ENCODE data around the gene KLK8.

Gene KLK8

DNA sequence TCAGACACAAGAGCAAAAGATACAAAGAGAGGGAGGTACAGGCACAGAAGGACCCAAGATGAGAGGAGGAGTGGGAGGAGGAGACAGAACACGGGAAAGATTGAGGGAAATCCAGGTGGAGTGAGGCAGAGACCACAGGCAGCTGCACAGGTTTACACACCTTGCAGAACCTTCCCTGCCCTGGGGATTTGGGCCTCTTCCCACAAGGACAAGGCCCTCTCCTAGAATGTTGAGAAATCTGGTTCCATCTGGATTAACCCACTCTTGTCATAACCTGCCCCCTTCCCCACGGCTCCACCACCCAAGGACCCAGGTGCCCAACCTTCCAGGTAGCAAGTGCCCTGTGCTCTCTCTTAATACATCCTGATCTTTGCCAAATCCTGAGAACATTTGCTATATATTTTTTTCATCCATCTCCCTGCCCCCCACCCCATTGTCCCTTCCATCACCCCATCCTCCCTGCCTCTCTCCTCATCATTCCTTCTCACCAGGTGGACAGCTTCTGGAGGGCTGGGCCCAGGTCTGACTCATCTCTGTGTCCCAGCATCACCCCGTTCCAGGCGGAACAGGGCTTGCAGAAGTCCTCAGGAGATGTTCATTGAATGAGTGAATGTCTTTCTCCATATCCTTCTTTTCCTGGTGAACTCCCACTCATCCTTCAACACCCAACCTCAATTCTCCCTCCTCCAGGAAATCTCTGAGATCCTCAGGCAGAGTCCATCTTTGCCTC is 8.8 kb upstream of the KLK8 start:
- Mint-ChIP-seq H3K27me3 (peaks cover 27% of the 10 kb centered on the region), H3K4me1 (peaks cover 4% of the 10 kb centered on the region), H3K4me3 (no peak overlapping the region), H3K9me3 (no peaks in the 10 kb centered on the region), H3K27ac (no peak overlapping the region), H3K36me3 (no peaks in the 10 kb centered on the region)
- DNase-seq (ENCODE audit: low spot score in 2 of 2) (no peak), ATAC-seq (ENCODE audit: low read depth) (no peak)

DNA sequence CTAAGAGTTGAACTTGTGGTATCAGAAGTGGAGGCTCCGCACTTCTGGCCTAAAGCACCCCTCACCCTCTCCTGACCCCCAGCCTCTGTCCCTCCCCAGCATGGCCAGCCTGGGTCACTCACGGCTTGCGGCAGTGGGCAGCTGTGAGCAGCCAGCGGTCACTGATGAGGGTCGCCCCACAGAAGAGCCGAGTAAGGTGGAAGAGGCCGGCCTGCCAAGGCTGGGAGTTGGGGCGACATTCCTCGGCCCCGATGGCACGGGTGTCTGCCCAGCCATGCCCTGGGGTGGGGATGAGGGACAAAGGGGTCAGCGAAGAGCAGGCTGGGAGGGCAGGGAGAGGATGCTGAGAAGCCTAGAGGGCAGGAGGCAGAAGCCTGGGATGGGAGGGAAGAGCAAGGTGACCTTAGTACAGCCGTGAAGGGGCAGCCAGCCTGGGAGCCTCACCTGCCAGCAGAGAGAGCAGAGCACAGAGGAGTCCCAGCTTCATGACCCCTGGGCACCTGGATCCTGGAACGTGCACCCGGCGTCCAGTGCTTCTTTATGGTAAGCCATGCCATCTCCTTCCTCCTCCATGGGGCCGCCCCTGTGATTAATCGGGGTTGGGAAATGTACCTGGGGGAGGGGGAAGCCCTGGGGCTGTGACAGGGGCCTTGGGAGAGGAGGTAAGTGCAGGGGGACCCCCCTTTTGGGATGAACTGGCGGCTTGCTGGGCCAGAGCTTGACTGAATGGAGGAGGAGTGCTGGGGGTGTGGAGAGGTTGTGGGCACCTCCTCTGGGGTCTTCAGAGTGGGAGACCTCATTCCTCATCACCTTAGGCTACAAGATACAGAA is 7.9 kb upstream of the KLK8 start:
- no peak for ATAC-seq (ENCODE audit: low read depth)
- H3K27ac Mint-ChIP-seq, result no peak overlapping the region
- peaks cover 20% of the 10 kb centered on the region for H3K27me3 Mint-ChIP-seq
- peaks cover 4% of the 10 kb centered on the region for H3K4me1 Mint-ChIP-seq
- H3K36me3 Mint-ChIP-seq, result no peaks in the 10 kb centered on the region
- H3K9me3 Mint-ChIP-seq, result no peaks in the 10 kb centered on the region
- DNase-seq (ENCODE audit: low spot score in 2 of 2), result no peak
- H3K4me3 Mint-ChIP-seq, result no peak overlapping the region

DNA sequence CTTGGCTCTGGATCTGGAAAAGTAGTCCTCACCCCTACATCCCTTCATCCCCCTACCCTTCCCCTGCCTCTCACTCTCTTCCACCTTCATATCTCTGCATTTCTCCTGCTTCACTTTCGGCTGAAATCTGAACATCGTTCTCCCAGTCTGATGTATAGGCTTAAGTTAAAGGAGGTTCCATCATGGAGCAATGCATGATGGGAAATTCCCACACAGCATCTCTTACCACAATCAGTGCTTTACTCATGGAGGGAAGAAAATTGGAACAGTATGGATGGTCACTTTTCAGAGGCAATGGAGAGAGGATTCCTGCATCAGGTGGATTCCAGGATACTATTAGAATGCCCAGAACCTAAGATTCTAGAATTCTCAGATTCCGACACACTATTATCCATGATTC is 6.1 kb upstream of the KLK8 start:
- Mint-ChIP-seq H3K27me3 (peaks cover 15% of the 10 kb centered on the region), H3K9me3 (peaks cover 2% of the 10 kb centered on the region), H3K36me3 (no peaks in the 10 kb centered on the region), H3K27ac (no peak overlapping the region), H3K4me1 (no peaks in the 10 kb centered on the region), H3K4me3 (no peak overlapping the region)
- ATAC-seq (ENCODE audit: low read depth), result no peak
- no peak for DNase-seq (ENCODE audit: low spot score in 2 of 2)

DNA sequence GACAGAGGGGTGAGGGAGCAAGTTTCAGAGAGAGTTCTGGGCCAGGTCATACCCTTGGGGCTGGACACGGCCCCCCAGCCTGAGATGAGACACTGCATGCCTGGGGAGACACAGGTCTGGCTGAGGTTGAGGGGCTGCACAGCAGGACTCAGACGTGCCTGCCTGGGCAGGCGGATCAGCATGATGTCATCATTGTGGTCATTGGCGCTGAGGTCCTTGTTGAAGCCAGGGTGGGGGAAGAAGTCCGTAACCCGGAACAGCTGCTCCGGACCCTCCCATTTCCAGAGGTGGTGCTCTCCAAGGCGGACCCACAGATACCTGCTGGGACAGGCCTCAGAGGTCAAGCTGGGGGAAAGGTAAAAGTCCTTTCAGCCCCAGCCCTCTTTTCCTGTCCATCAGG is 5.0 kb upstream of the KLK8 start:
- Mint-ChIP-seq H3K27me3 (peaks cover 17% of the 10 kb centered on the region), H3K36me3 (no peaks in the 10 kb centered on the region), H3K9me3 (peaks cover 2% of the 10 kb centered on the region), H3K27ac (no peak overlapping the region), H3K4me3 (no peak overlapping the region), H3K4me1 (no peaks in the 10 kb centered on the region)
- DNase-seq (ENCODE audit: low spot score in 2 of 2) (no peak), ATAC-seq (ENCODE audit: low read depth) (no peak)

DNA sequence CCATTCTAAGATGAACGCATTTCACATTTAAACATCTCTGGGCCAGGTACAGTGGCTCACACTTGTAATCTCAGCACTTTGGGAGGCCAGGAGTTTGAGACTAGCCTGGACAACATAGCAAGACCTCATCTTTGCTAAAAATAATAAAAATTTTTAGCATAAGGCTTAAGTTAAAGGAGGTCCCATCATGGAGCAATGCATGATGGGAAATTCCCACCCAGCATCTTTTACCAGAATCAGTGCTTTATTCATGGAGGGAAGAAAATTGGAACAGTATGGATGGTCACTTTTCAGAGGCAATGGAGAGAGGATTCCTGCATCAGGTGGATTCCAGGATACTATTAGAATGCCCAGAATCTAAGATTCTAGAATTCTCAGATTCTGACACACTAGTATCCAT is 3.8 kb upstream of the KLK8 start:
- H3K27me3 Mint-ChIP-seq, result peaks cover 15% of the 10 kb centered on the region
- H3K27ac Mint-ChIP-seq, result no peak overlapping the region

DNA sequence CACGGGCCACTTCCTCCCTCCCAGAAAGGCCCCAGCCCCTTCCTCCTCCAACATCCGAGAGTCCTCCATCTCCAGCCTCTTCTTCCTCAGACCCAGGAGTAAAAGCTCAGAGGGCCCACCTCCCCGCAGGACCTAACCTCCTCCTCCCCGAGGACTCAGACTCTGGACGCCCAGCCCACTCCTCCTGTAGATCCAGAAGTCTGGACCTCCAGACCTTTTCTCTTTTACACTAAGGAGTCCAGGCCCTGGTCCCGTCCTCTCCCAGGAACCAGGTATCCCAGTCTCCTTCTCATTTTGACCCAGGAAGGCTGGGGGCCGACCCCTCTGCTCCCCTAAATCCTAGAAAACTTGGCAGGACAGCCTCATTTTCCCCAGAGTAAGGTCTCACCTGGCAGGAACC is 1.9 kb upstream of the KLK8 start:
- peaks cover 11% of the 10 kb centered on the region for H3K27me3 Mint-ChIP-seq
- H3K4me3 Mint-ChIP-seq, result no peak overlapping the region
- DNase-seq (ENCODE audit: low spot score in 2 of 2), result no peak
- ATAC-seq (ENCODE audit: low read depth), result no peak
- no peaks in the 10 kb centered on the region for H3K4me1 Mint-ChIP-seq
- H3K9me3 Mint-ChIP-seq, result peaks cover 2% of the 10 kb centered on the region
- H3K27ac Mint-ChIP-seq, result no peak overlapping the region
- H3K36me3 Mint-ChIP-seq, result no peaks in the 10 kb centered on the region

More for the DNA sequence above, 3.8 kb upstream of the KLK8 start:
- DNase-seq (ENCODE audit: low spot score in 2 of 2) (no peak), ATAC-seq (ENCODE audit: low read depth) (no peak)
- Mint-ChIP-seq H3K36me3 (no peaks in the 10 kb centered on the region), H3K9me3 (peaks cover 2% of the 10 kb centered on the region), H3K4me1 (no peaks in the 10 kb centered on the region), H3K4me3 (no peak overlapping the region)

DNA sequence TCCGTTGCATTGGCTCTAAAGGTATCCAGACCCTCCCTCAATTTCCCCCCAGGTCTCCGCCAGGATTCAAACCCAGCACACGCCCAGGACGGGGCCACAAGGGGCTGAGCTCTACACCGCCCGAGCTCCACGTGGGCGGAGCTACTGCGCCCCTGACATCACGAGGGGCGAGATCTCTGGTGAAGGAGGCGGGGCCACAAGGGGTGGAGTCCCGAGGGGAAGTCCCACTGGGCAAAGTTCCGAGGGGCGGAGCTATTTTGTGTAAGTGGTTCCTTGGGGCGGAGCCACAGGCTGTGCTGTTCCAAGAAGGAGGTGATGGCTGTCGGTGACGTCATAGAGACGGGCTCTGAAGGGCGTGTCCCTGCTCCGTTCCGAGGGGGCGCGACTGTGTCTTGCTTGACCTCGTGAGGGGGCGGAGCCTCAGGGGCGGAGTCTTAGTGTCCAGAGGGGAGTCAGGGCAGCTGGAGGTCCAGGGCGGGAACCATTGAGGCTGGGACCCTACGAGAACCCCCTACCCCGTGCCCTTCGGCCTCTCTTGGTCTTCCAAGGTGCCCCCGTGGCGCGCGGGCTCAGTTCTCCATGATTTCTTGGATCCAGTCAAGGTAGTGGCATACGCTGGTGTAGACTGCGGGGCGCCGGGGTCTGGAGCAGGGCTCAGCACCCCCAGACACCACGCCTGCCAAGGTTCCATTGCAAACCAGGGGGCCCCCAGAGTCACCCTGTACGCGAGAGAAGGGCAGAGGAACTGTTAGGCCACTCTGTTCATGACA is 1.3 kb upstream of the KLK8 start:
- ATAC-seq (ENCODE audit: low read depth) (no peak), DNase-seq (ENCODE audit: low spot score in 2 of 2) (no peak)
- Mint-ChIP-seq H3K9me3 (peaks cover 2% of the 10 kb centered on the region), H3K27me3 (peaks cover 14% of the 10 kb centered on the region), H3K4me3 (no peak overlapping the region), H3K4me1 (no peaks in the 10 kb centered on the region), H3K36me3 (no peaks in the 10 kb centered on the region), H3K27ac (no peak overlapping the region)

DNA sequence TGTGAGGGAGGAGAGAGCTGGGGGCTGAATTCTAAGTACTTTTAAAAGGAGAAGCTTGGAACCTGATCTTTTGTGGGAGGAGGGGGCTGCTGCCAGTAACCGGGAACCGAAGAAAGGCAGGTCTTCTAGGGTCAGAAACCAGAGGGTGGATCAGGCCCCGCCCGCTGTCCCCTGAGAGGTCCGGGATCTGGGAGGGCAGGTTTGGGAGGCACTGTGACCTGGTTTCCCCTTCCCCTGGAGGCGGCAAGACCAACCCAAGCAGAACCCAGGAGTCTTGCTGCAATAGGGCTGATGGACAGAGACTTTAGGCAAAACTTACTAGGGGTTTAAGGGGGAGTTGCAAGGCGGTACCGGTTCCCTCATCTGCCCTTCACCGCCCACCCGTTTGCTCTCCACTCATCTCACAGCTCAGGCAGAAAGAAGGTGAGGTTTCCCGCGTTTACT is 707 bp upstream of the KLK8 start:
- Mint-ChIP-seq H3K4me1 (no peaks in the 10 kb centered on the region), H3K9me3 (peaks cover 2% of the 10 kb centered on the region), H3K27me3 (peaks cover 11% of the 10 kb centered on the region), H3K4me3 (no peak overlapping the region), H3K27ac (no peak overlapping the region), H3K36me3 (no peaks in the 10 kb centered on the region)
- DNase-seq (ENCODE audit: low spot score in 2 of 2) (no peak), ATAC-seq (ENCODE audit: low read depth) (no peak)

DNA sequence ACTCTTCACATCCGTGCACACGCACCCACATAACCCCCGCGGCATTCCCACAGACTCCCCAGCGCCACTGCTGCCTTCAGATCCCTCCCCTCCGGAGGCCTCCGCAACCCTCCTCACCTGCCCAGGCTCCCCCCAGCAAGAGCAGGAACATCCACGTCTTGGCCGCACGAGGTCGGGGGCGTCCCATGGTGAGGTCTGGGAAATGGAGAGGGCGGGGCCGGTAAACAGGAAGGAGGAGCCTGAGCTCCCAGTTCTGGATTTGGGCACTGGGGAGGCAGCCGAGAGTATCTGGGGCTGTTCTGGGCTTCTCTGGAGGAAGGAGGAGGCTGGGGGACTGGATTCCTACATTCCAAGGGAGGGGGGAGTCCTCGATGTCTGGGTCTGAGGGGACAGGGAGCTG is 423 bp downstream of the KLK8 start:
- H3K4me1 Mint-ChIP-seq, result no peaks in the 10 kb centered on the region
- H3K27ac Mint-ChIP-seq, result no peak overlapping the region
- H3K9me3 Mint-ChIP-seq, result peaks cover 2% of the 10 kb centered on the region
- no peaks in the 10 kb centered on the region for H3K36me3 Mint-ChIP-seq
- H3K27me3 Mint-ChIP-seq, result peaks cover 11% of the 10 kb centered on the region
- no peak for ATAC-seq (ENCODE audit: low read depth)
- no peak for DNase-seq (ENCODE audit: low spot score in 2 of 2)
- H3K4me3 Mint-ChIP-seq, result no peak overlapping the region

DNA sequence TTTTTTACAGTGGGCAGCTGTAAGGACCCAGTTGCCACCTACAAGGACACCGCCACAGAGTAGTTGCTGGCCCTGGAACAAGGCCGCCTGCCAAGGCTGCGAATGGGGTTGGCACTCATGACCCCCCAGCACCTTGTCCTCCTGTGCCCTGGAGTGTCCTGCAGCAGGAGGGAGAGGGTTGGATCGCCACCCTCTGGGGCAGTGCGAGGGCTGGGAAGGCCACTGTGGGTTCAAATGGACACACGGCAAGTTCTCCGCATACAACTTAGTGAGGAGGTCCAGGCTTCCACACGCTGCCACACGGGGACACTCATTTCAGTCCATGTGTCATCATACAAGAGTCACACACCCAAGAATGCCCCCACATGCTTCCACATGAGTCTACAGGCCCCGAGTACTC is 978 bp downstream of the KLK8 start:
- H3K9me3 Mint-ChIP-seq, result peaks cover 2% of the 10 kb centered on the region
- H3K27ac Mint-ChIP-seq, result no peak overlapping the region
- DNase-seq (ENCODE audit: low spot score in 2 of 2), result no peak
- peaks cover 11% of the 10 kb centered on the region for H3K27me3 Mint-ChIP-seq
- no peaks in the 10 kb centered on the region for H3K4me1 Mint-ChIP-seq
- no peak for ATAC-seq (ENCODE audit: low read depth)
- no peak overlapping the region for H3K4me3 Mint-ChIP-seq
- H3K36me3 Mint-ChIP-seq, result no peaks in the 10 kb centered on the region

DNA sequence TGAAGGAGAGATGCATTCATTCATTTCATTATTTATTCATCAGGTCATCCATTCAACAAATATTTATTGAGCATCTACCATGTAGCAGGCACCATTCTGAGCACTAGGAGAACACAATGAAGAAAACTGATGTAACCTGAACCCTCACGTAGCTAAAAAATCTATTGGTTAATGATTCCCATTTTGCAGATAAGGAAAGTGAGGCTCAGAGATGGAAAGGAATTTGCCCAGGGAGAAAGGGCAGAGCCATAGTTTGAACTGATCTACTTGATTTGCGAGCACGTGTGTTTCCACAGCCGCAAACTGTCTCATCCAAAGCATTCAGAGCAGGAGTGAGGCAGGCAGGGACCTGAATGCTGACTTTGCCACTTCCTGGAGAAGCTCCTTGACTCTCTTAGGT is 2.7 kb downstream of the KLK8 start:
- no peaks in the 10 kb centered on the region for H3K36me3 Mint-ChIP-seq
- no peak for DNase-seq (ENCODE audit: low spot score in 2 of 2)
- no peak overlapping the region for H3K4me3 Mint-ChIP-seq
- no peak overlapping the region for H3K27ac Mint-ChIP-seq
- peaks cover 8% of the 10 kb centered on the region for H3K27me3 Mint-ChIP-seq
- no peak for ATAC-seq (ENCODE audit: low read depth)
- no peaks in the 10 kb centered on the region for H3K4me1 Mint-ChIP-seq
- peaks cover 2% of the 10 kb centered on the region for H3K9me3 Mint-ChIP-seq

DNA sequence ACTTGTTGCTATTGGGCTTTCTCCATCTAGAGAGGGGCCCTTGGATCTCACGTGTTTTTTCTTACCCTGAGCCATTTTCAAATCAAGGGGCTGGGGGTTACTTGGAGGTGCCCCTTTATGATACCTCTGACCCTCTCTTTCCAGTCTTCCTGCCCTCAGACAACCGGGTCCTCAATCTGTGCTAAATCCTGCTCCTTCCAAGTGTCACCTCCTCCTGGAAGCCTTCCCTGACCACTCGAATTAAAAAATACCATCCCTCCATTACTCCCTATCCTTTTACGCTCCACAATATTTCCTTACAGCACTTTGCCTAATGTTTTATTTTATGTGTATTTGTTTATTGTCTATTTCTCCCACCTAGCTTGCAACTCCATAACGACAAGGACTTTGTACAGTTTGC is 3.3 kb downstream of the KLK8 start:
- no peak overlapping the region for H3K27ac Mint-ChIP-seq
- no peak overlapping the region for H3K4me3 Mint-ChIP-seq
- ATAC-seq (ENCODE audit: low read depth) (no peak), DNase-seq (ENCODE audit: low spot score in 2 of 2) (no peak)
- H3K9me3 Mint-ChIP-seq, result peaks cover 2% of the 10 kb centered on the region
- H3K4me1 Mint-ChIP-seq, result no peaks in the 10 kb centered on the region
- H3K27me3 Mint-ChIP-seq, result peaks cover 7% of the 10 kb centered on the region
- H3K36me3 Mint-ChIP-seq, result no peaks in the 10 kb centered on the region

DNA sequence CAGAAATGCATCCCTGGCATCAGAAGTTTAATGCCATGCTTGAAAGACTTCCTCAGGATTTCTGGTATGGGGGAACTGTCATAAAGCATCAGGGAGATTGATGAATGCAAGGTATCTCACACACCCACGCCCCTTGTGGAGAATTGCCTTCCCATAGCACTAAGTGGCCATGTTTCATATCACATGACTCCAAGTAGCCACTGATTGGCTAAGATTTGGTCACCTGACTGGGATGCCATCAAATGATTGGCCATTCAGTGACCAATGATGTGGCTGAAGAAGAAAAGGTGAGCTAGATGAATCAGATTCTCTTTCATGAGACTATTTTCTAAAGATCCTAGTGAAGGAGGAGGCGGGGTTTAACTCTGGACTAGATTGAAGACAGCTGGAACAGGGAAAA is 7.3 kb downstream of the KLK8 start:
- Mint-ChIP-seq H3K9me3 (peaks cover 7% of the 10 kb centered on the region), H3K4me1 (no peaks in the 10 kb centered on the region), H3K4me3 (no peak overlapping the region), H3K27ac (no peak overlapping the region), H3K27me3 (peaks cover 10% of the 10 kb centered on the region), H3K36me3 (peaks cover 1% of the 10 kb centered on the region)
- ATAC-seq (ENCODE audit: low read depth) (no peak), DNase-seq (ENCODE audit: low spot score in 2 of 2) (no peak)

DNA sequence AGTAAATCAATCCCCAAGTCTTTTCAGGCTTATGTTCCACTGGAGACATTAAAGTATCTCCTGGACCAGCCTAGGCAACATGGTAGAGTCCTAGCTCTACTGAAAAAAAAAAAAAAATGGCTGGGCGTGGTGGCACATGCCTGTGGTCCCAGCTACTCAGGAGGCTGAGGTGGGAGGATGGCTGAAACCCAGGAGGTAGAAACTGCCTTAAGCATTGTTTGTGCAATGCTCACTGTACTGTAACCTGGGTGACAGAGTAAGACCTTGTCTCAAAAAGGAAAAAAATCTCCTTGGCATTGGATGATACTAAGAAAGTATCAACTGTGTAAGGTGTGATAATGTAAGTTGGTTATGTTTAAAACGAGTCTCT is 8.8 kb downstream of the KLK8 start:
- Mint-ChIP-seq H3K27me3 (peaks cover 11% of the 10 kb centered on the region), H3K4me1 (no peaks in the 10 kb centered on the region), H3K36me3 (peaks cover 1% of the 10 kb centered on the region), H3K27ac (no peak overlapping the region), H3K9me3 (peaks cover 9% of the 10 kb centered on the region), H3K4me3 (no peak overlapping the region)
- no peak for DNase-seq (ENCODE audit: low spot score in 2 of 2)
- no peak for ATAC-seq (ENCODE audit: low read depth)
